ENCODE results near the gene CACNA1C. TPM values are rescaled to one million over a fixed set of nuclear protein-coding genes. Genes with fewer than 3 reads are reported as not detected.

The CACNA1C gene
- polyA plus RNA-seq, 4 donors, result 0.67 to 2.5 (median 2.0) TPM

DNA sequence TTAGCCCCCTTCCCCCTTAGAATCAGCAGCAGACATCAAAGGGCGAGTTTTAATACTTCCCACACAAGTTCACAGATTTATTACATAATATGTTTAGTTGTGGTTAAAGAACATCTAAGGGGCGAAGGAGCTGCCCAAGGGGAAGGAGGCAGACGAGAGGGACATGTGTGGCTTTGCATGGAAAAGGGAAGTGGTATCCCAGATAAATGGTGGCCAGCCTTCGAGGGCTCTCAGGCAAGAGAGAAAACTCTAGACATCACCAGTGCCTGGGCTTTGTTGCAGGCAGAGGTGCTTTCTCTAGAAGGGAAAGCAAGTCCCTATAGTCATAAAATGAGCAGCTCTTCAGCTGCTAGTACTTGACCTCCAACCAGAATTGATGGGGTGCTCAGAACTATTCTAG lies 121.2 kb downstream of the CACNA1C start:
- DNase-seq (no peak), FAIRE-seq (no peak)
- Histone ChIP-seq H3K27me3 (ENCODE audit: control insufficient read depth in 3 of 3, insufficient read depth in 3 of 3, low read length in 3 of 3) (peaks cover 0 to 8% (median 0%) of the 10 kb centered on the region in 3 donors), H3K9me3 (ENCODE audit: control insufficient read depth in 2 of 2, insufficient read depth in 1 of 2, low read depth in 1 of 2, low read length in 1 of 2) (no peaks in the 10 kb centered on the region), H3K4me1 (ENCODE audit: control insufficient read depth in 3 of 3, insufficient read depth in 2 of 3, low read depth in 1 of 3, low read length in 2 of 3) (peaks cover 2 to 26% (median 6%) of the 10 kb centered on the region in 3 donors), H3K27ac (ENCODE audit: low read depth in 1 of 3, low read length in 2 of 3) (no peak overlapping the region), H3K4me3 (ENCODE audit: low read depth in 1 of 3, low read length in 3 of 3) (no peak overlapping the region), H3K36me3 (ENCODE audit: control insufficient read depth in 3 of 3, insufficient read depth in 2 of 3, low read depth in 1 of 3, low read length in 3 of 3) (no peaks in the 10 kb centered on the region)
- WGBS, 3 donors, result 66 to 87% (median 68%) methylated on average over 4 of the region's 4 CpGs

- Histone ChIP-seq H3K36me3 (ENCODE audit: control insufficient read depth in 3 of 3, insufficient read depth in 2 of 3, low read depth in 1 of 3, low read length in 3 of 3) (no peaks in the 10 kb centered on the region), H3K27ac (ENCODE audit: low read depth in 1 of 3, low read length in 2 of 3) (no peak overlapping the region), H3K27me3 (ENCODE audit: control insufficient read depth in 3 of 3, insufficient read depth in 3 of 3, low read length in 3 of 3) (peaks cover 0 to 8% (median 0%) of the 10 kb centered on the region in 3 donors), H3K9me3 (ENCODE audit: control insufficient read depth in 2 of 2, insufficient read depth in 1 of 2, low read depth in 1 of 2, low read length in 1 of 2) (no peaks in the 10 kb centered on the region), H3K4me1 (ENCODE audit: control insufficient read depth in 3 of 3, insufficient read depth in 2 of 3, low read depth in 1 of 3, low read length in 2 of 3) (peaks cover 0 to 4% (median 0%) of the 10 kb centered on the region in 3 donors), H3K4me3 (ENCODE audit: low read depth in 1 of 3, low read length in 3 of 3) (no peak overlapping the region)
- no peak for DNase-seq
- WGBS, 3 donors, result 77 to 84% (median 81%) methylated on average over 6 of the region's 6 CpGs
- FAIRE-seq, result no peak
Measured at GRCh38 chr12:2177003-2177402, 124.2 kb downstream of the CACNA1C start.

- FAIRE-seq, result no peak
- 53 to 80% (median 76%) methylated on average over 3 of the region's 3 CpGs for WGBS, 3 donors
Measured at GRCh38 chr12:2177751-2178150, 125.0 kb downstream of the CACNA1C start.

DNA sequence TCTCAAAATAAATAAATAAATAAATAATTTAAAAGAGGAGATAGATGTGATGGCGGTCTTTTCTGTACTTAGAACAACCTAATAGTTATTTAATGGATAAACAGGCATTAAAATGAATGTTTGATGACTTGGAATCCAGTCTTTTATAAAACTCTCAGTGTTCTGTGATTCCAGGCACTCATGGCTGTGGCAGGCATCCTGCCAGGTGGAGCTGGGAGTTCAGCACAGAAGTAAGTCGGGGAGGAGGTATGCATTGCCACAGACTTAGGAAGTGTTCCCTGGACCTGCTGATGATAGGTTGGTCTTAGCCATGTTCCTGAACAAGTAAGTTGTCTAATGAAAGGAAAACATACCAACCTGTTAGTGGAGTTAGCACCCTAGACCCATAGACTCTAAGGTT lies 126.3 kb downstream of the CACNA1C start:
- FAIRE-seq (no peak), DNase-seq (no peak)
- Histone ChIP-seq H3K4me3 (ENCODE audit: low read depth in 1 of 3, low read length in 3 of 3) (no peak overlapping the region), H3K27me3 (ENCODE audit: control insufficient read depth in 3 of 3, insufficient read depth in 3 of 3, low read length in 3 of 3) (peaks cover 0 to 8% (median 0%) of the 10 kb centered on the region in 3 donors), H3K36me3 (ENCODE audit: control insufficient read depth in 3 of 3, insufficient read depth in 2 of 3, low read depth in 1 of 3, low read length in 3 of 3) (no peaks in the 10 kb centered on the region), H3K27ac (ENCODE audit: low read depth in 1 of 3, low read length in 2 of 3) (no peak overlapping the region), H3K4me1 (ENCODE audit: control insufficient read depth in 3 of 3, insufficient read depth in 2 of 3, low read depth in 1 of 3, low read length in 2 of 3) (peaks cover 0 to 2% (median 0%) of the 10 kb centered on the region in 3 donors), H3K9me3 (ENCODE audit: control insufficient read depth in 2 of 2, insufficient read depth in 1 of 2, low read depth in 1 of 2, low read length in 1 of 2) (no peaks in the 10 kb centered on the region)
- WGBS, 3 donors, result 86 to 94% (median 93%) methylated on average over 2 of the region's 2 CpGs

More at GRCh38 chr12:2177751-2178150, 125.0 kb downstream of the CACNA1C start:
- Histone ChIP-seq H3K4me3 (ENCODE audit: low read depth in 1 of 3, low read length in 3 of 3) (no peak overlapping the region), H3K27me3 (ENCODE audit: control insufficient read depth in 3 of 3, insufficient read depth in 3 of 3, low read length in 3 of 3) (peaks cover 0 to 8% (median 0%) of the 10 kb centered on the region in 3 donors), H3K4me1 (ENCODE audit: control insufficient read depth in 3 of 3, insufficient read depth in 2 of 3, low read depth in 1 of 3, low read length in 2 of 3) (peaks cover 0 to 1% (median 0%) of the 10 kb centered on the region in 3 donors), H3K9me3 (ENCODE audit: control insufficient read depth in 2 of 2, insufficient read depth in 1 of 2, low read depth in 1 of 2, low read length in 1 of 2) (no peaks in the 10 kb centered on the region), H3K36me3 (ENCODE audit: control insufficient read depth in 3 of 3, insufficient read depth in 2 of 3, low read depth in 1 of 3, low read length in 3 of 3) (no peaks in the 10 kb centered on the region), H3K27ac (ENCODE audit: low read depth in 1 of 3, low read length in 2 of 3) (no peak overlapping the region)
- no peak for DNase-seq

- Histone ChIP-seq H3K4me3 (ENCODE audit: low read depth in 1 of 3, low read length in 3 of 3) (no peak overlapping the region), H3K9me3 (ENCODE audit: control insufficient read depth in 2 of 2, insufficient read depth in 1 of 2, low read depth in 1 of 2, low read length in 1 of 2) (no peaks in the 10 kb centered on the region), H3K4me1 (ENCODE audit: control insufficient read depth in 3 of 3, insufficient read depth in 2 of 3, low read depth in 1 of 3, low read length in 2 of 3) (peaks cover 0 to 4% (median 0%) of the 10 kb centered on the region in 3 donors), H3K27me3 (ENCODE audit: control insufficient read depth in 3 of 3, insufficient read depth in 3 of 3, low read length in 3 of 3) (peaks cover 0 to 8% (median 0%) of the 10 kb centered on the region in 3 donors), H3K27ac (ENCODE audit: low read depth in 1 of 3, low read length in 2 of 3) (peak overlapping the region in 2 of 3 donors; percentile 7 to 81), H3K36me3 (ENCODE audit: control insufficient read depth in 3 of 3, insufficient read depth in 2 of 3, low read depth in 1 of 3, low read length in 3 of 3) (no peaks in the 10 kb centered on the region)
- 70 to 86% (median 83%) methylated on average over 9 of the region's 9 CpGs for WGBS, 3 donors
- no peak for FAIRE-seq
- no peak for DNase-seq
Measured at GRCh38 chr12:2179953-2180736, 127.4 kb downstream of the CACNA1C start.

DNA sequence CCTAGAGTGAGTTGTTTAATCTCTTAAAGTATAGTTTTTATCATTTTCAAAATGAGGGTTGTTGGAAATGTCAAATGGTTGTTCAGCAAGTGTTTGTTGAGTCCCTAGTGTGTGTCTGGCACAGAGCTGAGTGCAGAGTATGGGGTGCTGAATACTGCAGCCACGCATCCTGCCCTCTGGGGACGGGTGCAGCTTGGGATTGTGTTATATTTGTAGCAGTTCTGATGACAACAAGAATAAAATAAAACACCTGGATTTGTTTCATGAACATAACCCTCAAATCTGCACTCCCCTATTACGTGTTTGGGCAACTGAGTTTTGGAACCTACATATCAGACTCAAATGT lies 127.9 kb downstream of the CACNA1C start:
- 59 to 84% (median 69%) methylated on average over 3 of the region's 3 CpGs for WGBS, 3 donors
- no peaks in the 10 kb centered on the region for H3K9me3 ChIP-seq (ENCODE audit: control insufficient read depth in 2 of 2, insufficient read depth in 1 of 2, low read depth in 1 of 2, low read length in 1 of 2)
- peaks cover 0 to 4% (median 0%) of the 10 kb centered on the region in 3 donors for H3K4me1 ChIP-seq (ENCODE audit: control insufficient read depth in 3 of 3, insufficient read depth in 2 of 3, low read depth in 1 of 3, low read length in 2 of 3)
- FAIRE-seq (no peak), DNase-seq (no peak)
- H3K27me3 ChIP-seq (ENCODE audit: control insufficient read depth in 3 of 3, insufficient read depth in 3 of 3, low read length in 3 of 3), result peaks cover 0 to 8% (median 0%) of the 10 kb centered on the region in 3 donors
- peak overlapping the region in 1 of 3 donors; percentile 43 for H3K27ac ChIP-seq (ENCODE audit: low read depth in 1 of 3, low read length in 2 of 3)
- no peak overlapping the region for H3K4me3 ChIP-seq (ENCODE audit: low read depth in 1 of 3, low read length in 3 of 3)
- H3K36me3 ChIP-seq (ENCODE audit: control insufficient read depth in 3 of 3, insufficient read depth in 2 of 3, low read depth in 1 of 3, low read length in 3 of 3), result no peaks in the 10 kb centered on the region

- WGBS, 3 donors, result 43 to 54% (median 49%) methylated on average over 23 of the region's 23 CpGs
- FAIRE-seq, result no peak
Measured at GRCh38 chr12:2183556-2184541, 131.1 kb downstream of the CACNA1C start.

DNA sequence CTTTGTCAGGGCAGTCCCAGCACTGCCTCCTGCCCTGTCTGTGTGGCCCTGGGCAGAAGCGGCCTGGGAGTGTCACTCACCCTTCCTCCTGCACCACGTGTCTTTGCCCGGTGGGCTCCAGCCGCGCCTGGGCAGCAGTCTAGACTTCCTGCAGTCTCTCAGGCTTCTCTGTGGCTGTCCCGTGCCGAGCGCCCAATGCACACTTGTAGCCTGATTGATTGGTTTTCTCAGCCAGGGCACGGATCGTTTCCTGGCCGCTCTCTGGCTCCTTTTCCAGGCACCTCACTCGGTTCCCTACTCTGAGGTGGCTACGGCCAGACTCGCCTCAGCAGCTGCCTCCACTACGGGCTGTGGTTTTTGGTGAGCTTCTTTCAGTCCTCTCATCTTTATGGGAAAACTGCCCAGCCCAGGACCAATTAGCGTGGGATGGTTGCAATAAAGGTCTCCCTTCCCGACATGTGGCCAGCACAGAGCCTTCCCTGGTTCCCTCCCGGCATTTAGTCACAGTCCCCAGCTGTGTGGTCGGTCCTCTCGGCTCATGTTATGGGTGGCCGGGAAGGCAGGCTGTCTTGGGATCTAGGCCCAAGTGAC lies 133.1 kb downstream of the CACNA1C start:
- DNase-seq (no peak), FAIRE-seq (no peak)
- 89 to 94% (median 92%) methylated on average over 21 of the region's 21 CpGs for WGBS, 3 donors
- H3K27me3 ChIP-seq (ENCODE audit: control insufficient read depth in 3 of 3, insufficient read depth in 3 of 3, low read length in 3 of 3), result no peaks in the 10 kb centered on the region
- no peaks in the 10 kb centered on the region for H3K9me3 ChIP-seq (ENCODE audit: control insufficient read depth in 2 of 2, insufficient read depth in 1 of 2, low read depth in 1 of 2, low read length in 1 of 2)
- no peak overlapping the region for H3K27ac ChIP-seq (ENCODE audit: low read depth in 1 of 3, low read length in 2 of 3)
- H3K4me1 ChIP-seq (ENCODE audit: control insufficient read depth in 3 of 3, insufficient read depth in 2 of 3, low read depth in 1 of 3, low read length in 2 of 3), result peaks cover 0 to 4% (median 0%) of the 10 kb centered on the region in 3 donors
- no peaks in the 10 kb centered on the region for H3K36me3 ChIP-seq (ENCODE audit: control insufficient read depth in 3 of 3, insufficient read depth in 2 of 3, low read depth in 1 of 3, low read length in 3 of 3)
- H3K4me3 ChIP-seq (ENCODE audit: low read depth in 1 of 3, low read length in 3 of 3), result no peak overlapping the region

More at GRCh38 chr12:2183556-2184541, 131.1 kb downstream of the CACNA1C start:
- DNase-seq, result peak; percentile 25 to 46
- Histone ChIP-seq H3K4me3 (ENCODE audit: low read depth in 1 of 3, low read length in 3 of 3) (peak overlapping the region in 1 of 3 donors; percentile 4), H3K4me1 (ENCODE audit: control insufficient read depth in 3 of 3, insufficient read depth in 2 of 3, low read depth in 1 of 3, low read length in 2 of 3) (peaks cover 0 to 4% (median 0%) of the 10 kb centered on the region in 3 donors), H3K9me3 (ENCODE audit: control insufficient read depth in 2 of 2, insufficient read depth in 1 of 2, low read depth in 1 of 2, low read length in 1 of 2) (no peaks in the 10 kb centered on the region), H3K27ac (ENCODE audit: low read depth in 1 of 3, low read length in 2 of 3) (no peak overlapping the region), H3K27me3 (ENCODE audit: control insufficient read depth in 3 of 3, insufficient read depth in 3 of 3, low read length in 3 of 3) (no peaks in the 10 kb centered on the region), H3K36me3 (ENCODE audit: control insufficient read depth in 3 of 3, insufficient read depth in 2 of 3, low read depth in 1 of 3, low read length in 3 of 3) (no peaks in the 10 kb centered on the region)
